Activated T-cell treated with anti-CD3 and anti-CD28 coated beads, Interleukin-2, amount 50 U/mL, for 4 hours (primary cell): ENCODE measurements around the gene PIP4K2C. TPM values are rescaled to one million over a fixed set of nuclear protein-coding genes. Genes with fewer than 3 reads are reported as not detected.

Experiments used
- ATAC-seq, 2 donors: fragments of 200-7000 bp; cut with Tn5 transposase; one replicate each; pipeline ENCODE4 v1.10.0; 2021
- DNase-seq: peaks from one replicate; pipeline ENCODE4 v3.0.0-alpha.2; 2020
- H3K27me3 Mint-ChIP-seq: one replicate; pipeline ENCODE4 v1.8.0; 2021; ENCODE audit warnings: low read depth, mixed read lengths
- H3K36me3 Mint-ChIP-seq: one replicate; pipeline ENCODE4 v1.8.0; 2022; ENCODE audit warnings: mixed read lengths; ENCODE audit not compliant: insufficient read depth
- H3K4me1 Mint-ChIP-seq: one replicate; pipeline ENCODE4 v1.8.0; 2021; ENCODE audit warnings: low read depth, mixed read lengths
- H3K4me3 Mint-ChIP-seq: one replicate; pipeline ENCODE4 v1.8.0; 2021; ENCODE audit warnings: mild to moderate bottlenecking, moderate library complexity, mixed read lengths
- H3K9me3 Mint-ChIP-seq: one replicate; pipeline ENCODE4 v1.8.0; 2021; ENCODE audit warnings: mixed read lengths
- total RNA-seq, 3 donors: library from RNA; stranded (reverse); gene quantifications; one replicate each; pipeline ENCODE4 v1.2.1, GENCODE V29; 2021

Gene PIP4K2C
- total RNA-seq = 10 to 100 TPM; 28.6 to 32.0 (median 29.1) TPM

- Mint-ChIP-seq H3K27me3 (no peaks in the 10 kb centered on the region), H3K9me3 (no peaks in the 10 kb centered on the region), H3K36me3 (peaks cover 10% of the 10 kb centered on the region), H3K4me3 (peak within 1 kb of the TSS; percentile 89), H3K4me1 (peaks cover 25% of the 10 kb centered on the region)
- DNase-seq (peak; percentile 64), ATAC-seq (peak; percentile 95 to 96)
These were observed at the start of gene PIP4K2C for GRCh38 chr12:57590864-57591781. Gene PIP4K2C (plus strand): TSS chr12:57591192. CDS start chr12:57591290, 98 bp downstream.

GRCh38 chr12:57541717-57542116 lies 49.3 kb upstream of the PIP4K2C start:
- DNase-seq = no peak
- Mint-ChIP-seq H3K27me3 (no peaks in the 10 kb centered on the region), H3K9me3 (no peaks in the 10 kb centered on the region), H3K36me3 (peaks cover 25% of the 10 kb centered on the region), H3K4me3 (no peak overlapping the region), H3K4me1 (peaks cover 23% of the 10 kb centered on the region)
- ATAC-seq = no peak

- no peaks in the 10 kb centered on the region for H3K9me3 Mint-ChIP-seq
- H3K27me3 Mint-ChIP-seq = no peaks in the 10 kb centered on the region
- peaks cover 28% of the 10 kb centered on the region for H3K4me1 Mint-ChIP-seq
- no peak for ATAC-seq
- no peak for DNase-seq
- peaks cover 17% of the 10 kb centered on the region for H3K36me3 Mint-ChIP-seq
- H3K4me3 Mint-ChIP-seq = no peak overlapping the region
These were observed 47.4 kb upstream of the PIP4K2C start for GRCh38 chr12:57543581-57543980.

- H3K36me3 Mint-ChIP-seq = peaks cover 13% of the 10 kb centered on the region
- peaks cover 33% of the 10 kb centered on the region for H3K4me1 Mint-ChIP-seq
- ATAC-seq (no peak), DNase-seq (no peak)
- no peaks in the 10 kb centered on the region for H3K9me3 Mint-ChIP-seq
- peaks cover 5% of the 10 kb centered on the region for H3K27me3 Mint-ChIP-seq
- H3K4me3 Mint-ChIP-seq = peak overlapping the region; percentile 100
These were observed 45.1 kb upstream of the PIP4K2C start for GRCh38 chr12:57545809-57546437.

- ATAC-seq = peak; percentile 94 to 96
- peaks cover 9% of the 10 kb centered on the region for H3K36me3 Mint-ChIP-seq
- H3K4me3 Mint-ChIP-seq = peak within 1 kb of the TSS; percentile 100
- peaks cover 35% of the 10 kb centered on the region for H3K4me1 Mint-ChIP-seq
- DNase-seq = peak; percentile 90
- H3K9me3 Mint-ChIP-seq = no peaks in the 10 kb centered on the region
- peaks cover 7% of the 10 kb centered on the region for H3K27me3 Mint-ChIP-seq
These were observed 44.3 kb upstream of the PIP4K2C start, which contains the start of gene DCTN2 for GRCh38 chr12:57546438-57547287. Gene DCTN2 (minus strand): TSS chr12:57547192. CDS start chr12:57547063, 129 bp downstream.

- peaks cover 35% of the 10 kb centered on the region for H3K4me1 Mint-ChIP-seq
- peaks cover 9% of the 10 kb centered on the region for H3K36me3 Mint-ChIP-seq
- DNase-seq (no peak), ATAC-seq (no peak)
- H3K4me3 Mint-ChIP-seq = peak overlapping the region; percentile 100
- no peaks in the 10 kb centered on the region for H3K9me3 Mint-ChIP-seq
- peaks cover 7% of the 10 kb centered on the region for H3K27me3 Mint-ChIP-seq
These were observed 43.5 kb upstream of the PIP4K2C start for GRCh38 chr12:57547288-57548012.

- Mint-ChIP-seq H3K4me1 (peaks cover 35% of the 10 kb centered on the region), H3K36me3 (peaks cover 9% of the 10 kb centered on the region), H3K27me3 (peaks cover 7% of the 10 kb centered on the region), H3K4me3 (no peak overlapping the region), H3K9me3 (no peaks in the 10 kb centered on the region)
- ATAC-seq (no peak), DNase-seq (no peak)
These were observed 43.0 kb upstream of the PIP4K2C start for GRCh38 chr12:57548013-57548315.

- H3K4me3 Mint-ChIP-seq = no peak overlapping the region
- no peaks in the 10 kb centered on the region for H3K9me3 Mint-ChIP-seq
- DNase-seq (no peak), ATAC-seq (no peak)
- peaks cover 32% of the 10 kb centered on the region for H3K4me1 Mint-ChIP-seq
- H3K27me3 Mint-ChIP-seq = peaks cover 7% of the 10 kb centered on the region
- peaks cover 8% of the 10 kb centered on the region for H3K36me3 Mint-ChIP-seq
These were observed 42.5 kb upstream of the PIP4K2C start for GRCh38 chr12:57548488-57548887.

GRCh38 chr12:57549203-57549908 lies 41.6 kb upstream of the PIP4K2C start:
- peak overlapping the region; percentile 76 for H3K4me3 Mint-ChIP-seq
- DNase-seq (no peak), ATAC-seq (no peak)
- peaks cover 7% of the 10 kb centered on the region for H3K27me3 Mint-ChIP-seq
- H3K36me3 Mint-ChIP-seq = peaks cover 8% of the 10 kb centered on the region
- H3K9me3 Mint-ChIP-seq = no peaks in the 10 kb centered on the region
- peaks cover 31% of the 10 kb centered on the region for H3K4me1 Mint-ChIP-seq

GRCh38 chr12:57549909-57550640 lies 40.9 kb upstream of the PIP4K2C start, which contains the start of gene KIF5A:
Gene KIF5A (plus strand): TSS chr12:57550044. CDS start chr12:57550272, 228 bp downstream.
- H3K27me3 Mint-ChIP-seq = peaks cover 7% of the 10 kb centered on the region
- no peaks in the 10 kb centered on the region for H3K9me3 Mint-ChIP-seq
- ATAC-seq (peak; percentile 51 to 66), DNase-seq (peak; percentile 39)
- peak within 1 kb of the TSS; percentile 76 for H3K4me3 Mint-ChIP-seq
- peaks cover 25% of the 10 kb centered on the region for H3K4me1 Mint-ChIP-seq
- peaks cover 7% of the 10 kb centered on the region for H3K36me3 Mint-ChIP-seq

- Mint-ChIP-seq H3K36me3 (peaks cover 3% of the 10 kb centered on the region), H3K9me3 (no peaks in the 10 kb centered on the region), H3K4me1 (peaks cover 18% of the 10 kb centered on the region), H3K27me3 (peaks cover 7% of the 10 kb centered on the region), H3K4me3 (peak overlapping the region; percentile 12)
- no peak for ATAC-seq
- DNase-seq = no peak
These were observed 40.1 kb upstream of the PIP4K2C start for GRCh38 chr12:57550641-57551549.
